ENCODE results near the gene NUSAP1.
"Not testable (repeated sequence)": the region's sequence is repeated elsewhere in the genome, so short reads cannot be mapped to it uniquely, and the experiment has no call there.

NUSAP1 gene

DNA sequence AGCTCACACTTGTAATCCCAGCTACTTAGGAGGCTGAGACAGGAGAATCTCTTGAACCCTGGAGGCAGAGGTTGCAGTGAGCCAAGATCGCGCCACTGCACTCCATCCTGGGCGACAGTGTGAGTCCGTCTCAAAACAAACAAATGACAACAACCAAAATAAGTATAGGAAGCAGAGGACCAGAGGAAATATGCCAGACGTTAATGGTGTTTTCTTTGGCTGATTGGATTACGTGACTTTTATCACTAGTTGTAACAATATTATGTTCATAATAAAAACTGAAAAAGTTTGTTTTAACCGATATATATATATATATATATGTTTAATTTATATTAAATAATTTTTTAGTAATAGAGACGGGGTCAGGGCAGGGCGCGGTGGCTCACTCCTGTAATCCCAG lies 21.7 kb downstream of the NUSAP1 start:
- Mint-ChIP-seq H3K4me3 (no peak overlapping the region), H3K4me1 (no peaks in the 10 kb centered on the region), H3K27me3 (no peaks in the 10 kb centered on the region), H3K9me3 (no peaks in the 10 kb centered on the region), H3K27ac (no peak overlapping the region)
- ATAC-seq (no peak), DNase-seq (no peak)

DNA sequence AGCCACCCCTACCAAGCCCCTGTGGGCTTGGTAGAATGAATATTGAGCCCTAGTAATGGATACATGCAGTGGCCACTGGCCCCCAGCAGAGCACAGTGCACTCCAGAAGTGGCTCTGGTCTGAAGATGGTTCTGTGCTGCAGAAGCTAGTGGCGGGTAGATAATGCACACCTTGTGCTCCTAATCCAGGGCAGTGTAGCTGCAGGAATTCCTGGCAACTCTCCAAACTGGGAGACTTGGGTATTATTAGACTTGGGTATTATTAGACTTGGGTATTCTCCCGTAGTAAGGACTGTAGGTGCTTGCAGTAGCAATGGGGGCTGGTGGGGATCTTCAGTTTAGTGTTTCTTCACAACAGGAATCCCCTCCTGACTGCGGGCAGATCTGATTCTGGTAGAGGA lies 34.7 kb downstream of the NUSAP1 start:
- Mint-ChIP-seq H3K4me3 (no peak overlapping the region), H3K27me3 (no peaks in the 10 kb centered on the region), H3K4me1 (no peaks in the 10 kb centered on the region), H3K9me3 (no peaks in the 10 kb centered on the region), H3K27ac (no peak overlapping the region)
- ATAC-seq, result no peak
- no peak for DNase-seq

DNA sequence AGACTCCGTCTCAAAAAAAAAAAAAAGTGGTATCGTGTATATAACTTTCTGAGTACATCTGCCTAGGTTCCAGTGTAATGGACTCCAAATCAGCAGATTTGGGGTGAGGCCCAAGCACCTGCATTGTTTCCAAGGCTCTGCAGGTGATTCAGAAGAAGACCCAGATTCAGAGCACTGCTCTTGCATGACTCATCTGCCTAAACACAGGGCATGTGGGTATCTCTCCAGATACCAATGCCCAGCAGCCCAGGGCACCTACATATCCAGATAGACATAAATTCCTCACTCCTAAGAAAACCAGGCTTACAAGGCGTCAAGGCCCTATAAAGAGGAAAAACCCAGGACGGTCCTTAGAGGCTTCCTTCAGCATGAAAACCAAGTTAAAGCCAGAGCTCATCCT lies 45.3 kb downstream of the NUSAP1 start:
- H3K4me3 Mint-ChIP-seq, result no peak overlapping the region
- no peaks in the 10 kb centered on the region for H3K27me3 Mint-ChIP-seq
- peak overlapping the region in 1 of 2 donors; percentile 27 for H3K27ac Mint-ChIP-seq
- no peaks in the 10 kb centered on the region for H3K4me1 Mint-ChIP-seq
- DNase-seq (no peak), ATAC-seq (no peak)
- H3K9me3 Mint-ChIP-seq, result no peaks in the 10 kb centered on the region

DNA sequence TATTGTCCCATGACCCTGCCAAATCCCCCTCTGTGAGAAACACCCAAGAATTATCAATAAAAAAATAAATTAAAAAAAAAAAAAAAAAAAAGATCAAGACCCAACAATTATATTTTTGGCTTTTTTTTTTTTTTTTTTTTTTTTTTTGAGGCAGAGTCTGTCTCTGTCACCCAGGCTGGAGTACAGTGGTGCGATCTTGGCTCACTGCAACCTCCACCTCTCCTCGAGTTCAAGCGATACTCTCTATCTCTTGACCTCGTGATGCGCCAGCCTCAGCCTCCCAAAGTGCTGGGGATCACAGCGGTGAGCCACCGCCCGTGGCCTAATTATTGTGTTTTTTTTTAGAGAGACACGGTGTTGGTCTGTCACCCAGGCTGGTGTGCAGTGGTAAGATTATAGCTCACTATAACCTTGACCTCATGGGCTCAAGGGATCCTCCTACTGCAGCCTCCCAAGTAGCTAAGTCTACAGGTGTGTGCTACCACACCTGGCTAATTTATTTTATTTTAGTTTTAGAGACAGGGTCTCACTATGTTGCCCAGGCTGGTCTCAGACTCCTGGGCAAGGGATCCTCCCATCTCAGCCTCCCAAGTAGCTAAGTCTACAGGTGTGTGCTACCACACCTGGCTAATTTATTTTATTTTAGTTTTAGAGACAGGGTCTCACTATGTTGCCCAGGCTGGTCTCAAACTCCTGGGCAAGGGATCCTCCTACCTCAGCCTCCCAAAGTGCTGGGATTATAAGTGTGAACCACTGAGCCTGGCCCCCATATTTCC lies 51.5 kb downstream of the NUSAP1 start:
- not testable (repeated sequence) for H3K27ac Mint-ChIP-seq, ATAC-seq, DNase-seq, H3K4me1 Mint-ChIP-seq, H3K4me3 Mint-ChIP-seq, H3K9me3 Mint-ChIP-seq, H3K27me3 Mint-ChIP-seq

DNA sequence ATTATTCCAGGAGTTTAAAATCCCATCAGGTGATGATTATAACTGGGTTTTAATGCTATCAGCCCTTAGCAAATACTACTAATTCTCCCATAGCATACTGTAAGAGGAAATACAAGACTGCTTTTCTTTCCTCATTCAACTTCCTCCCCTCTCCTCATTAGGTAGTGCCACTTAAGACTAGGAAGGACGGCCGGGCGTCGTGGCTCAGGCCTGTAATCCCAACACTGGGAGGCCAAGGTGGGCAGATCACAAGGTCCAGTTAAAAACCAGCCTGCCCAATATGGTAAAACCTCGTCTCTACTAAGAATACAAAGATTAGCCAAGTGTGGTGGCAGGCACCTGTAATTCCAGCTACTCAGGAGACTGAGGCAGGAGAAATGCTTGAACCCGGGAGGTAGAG lies 55.0 kb downstream of the NUSAP1 start:
- Mint-ChIP-seq H3K4me3 (no peak overlapping the region), H3K27ac (no peak overlapping the region), H3K27me3 (no peaks in the 10 kb centered on the region), H3K4me1 (no peaks in the 10 kb centered on the region), H3K9me3 (no peaks in the 10 kb centered on the region)
- ATAC-seq (no peak), DNase-seq (no peak)

DNA sequence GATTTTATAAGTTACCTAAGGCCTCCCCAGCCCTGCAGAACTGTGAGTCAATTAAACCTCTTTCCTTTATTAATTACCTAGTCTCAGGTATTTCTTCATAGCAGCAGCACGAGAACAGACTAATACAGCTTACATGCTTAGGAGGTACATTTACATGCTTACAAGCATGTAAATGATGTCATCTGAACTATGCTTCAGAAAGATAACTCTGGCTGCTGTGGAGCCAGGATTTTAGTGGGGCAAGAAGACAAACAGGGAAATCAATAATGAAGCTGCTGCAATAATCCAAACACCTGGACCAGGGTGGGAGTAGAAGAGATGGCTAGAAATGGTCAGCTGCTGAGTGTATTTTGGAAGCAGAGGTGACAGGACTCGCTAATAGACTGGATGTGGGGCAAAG lies 60.0 kb downstream of the NUSAP1 start:
- H3K9me3 Mint-ChIP-seq, result no peaks in the 10 kb centered on the region
- peak overlapping the region in 1 of 2 donors; percentile 54 for H3K27ac Mint-ChIP-seq
- ATAC-seq, result no peak
- DNase-seq, result no peak
- no peaks in the 10 kb centered on the region for H3K27me3 Mint-ChIP-seq
- H3K4me3 Mint-ChIP-seq, result no peak overlapping the region
- peaks cover 23% of the 10 kb centered on the region for H3K4me1 Mint-ChIP-seq

DNA sequence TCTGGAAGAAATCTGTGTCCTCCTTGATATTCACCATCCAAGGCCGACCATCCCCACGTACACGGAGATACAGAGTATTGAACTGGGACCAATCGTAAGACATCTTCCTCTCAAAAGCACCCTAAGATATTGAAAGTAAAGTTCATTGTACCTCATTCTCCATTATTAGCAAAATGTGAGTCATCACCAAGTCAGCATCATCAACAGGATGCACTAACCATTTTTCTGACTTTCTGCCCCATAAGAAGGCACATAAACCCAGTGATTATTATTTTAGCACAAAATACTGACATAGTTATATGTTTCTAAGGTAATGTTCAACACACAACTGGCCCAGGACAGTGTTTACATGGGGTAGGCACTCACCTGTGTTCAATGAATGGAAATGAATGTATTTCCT lies 62.2 kb downstream of the NUSAP1 start:
- Mint-ChIP-seq H3K4me3 (peak overlapping the region in 1 of 2 donors; percentile 25), H3K4me1 (peaks cover 23% of the 10 kb centered on the region), H3K27ac (peak overlapping the region; percentile 0 to 90), H3K27me3 (no peaks in the 10 kb centered on the region), H3K9me3 (no peaks in the 10 kb centered on the region)
- ATAC-seq (peak; percentile 69), DNase-seq (no peak)

DNA sequence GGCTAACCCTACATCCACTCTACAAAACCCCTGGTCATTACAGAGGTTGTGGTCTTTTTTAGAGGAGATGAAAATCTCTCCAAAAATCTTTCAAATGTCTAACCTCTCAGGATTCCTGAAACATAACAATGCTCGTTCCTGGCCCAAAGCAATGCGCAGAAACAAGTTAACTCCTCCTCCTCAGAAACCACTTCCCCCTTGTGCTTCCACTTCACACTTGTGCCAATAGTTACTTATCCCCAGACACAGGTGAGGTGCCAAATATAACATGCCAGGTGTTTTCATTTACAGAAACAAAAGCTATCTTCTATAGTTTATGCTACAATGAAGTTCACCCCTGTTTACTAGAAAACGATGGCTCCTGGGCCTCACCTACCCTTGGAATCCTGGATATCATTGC lies 63.4 kb downstream of the NUSAP1 start:
- peaks cover 23% of the 10 kb centered on the region for H3K4me1 Mint-ChIP-seq
- no peaks in the 10 kb centered on the region for H3K27me3 Mint-ChIP-seq
- H3K9me3 Mint-ChIP-seq, result no peaks in the 10 kb centered on the region
- H3K27ac Mint-ChIP-seq, result no peak overlapping the region
- ATAC-seq (no peak), DNase-seq (no peak)
- H3K4me3 Mint-ChIP-seq, result no peak overlapping the region

DNA sequence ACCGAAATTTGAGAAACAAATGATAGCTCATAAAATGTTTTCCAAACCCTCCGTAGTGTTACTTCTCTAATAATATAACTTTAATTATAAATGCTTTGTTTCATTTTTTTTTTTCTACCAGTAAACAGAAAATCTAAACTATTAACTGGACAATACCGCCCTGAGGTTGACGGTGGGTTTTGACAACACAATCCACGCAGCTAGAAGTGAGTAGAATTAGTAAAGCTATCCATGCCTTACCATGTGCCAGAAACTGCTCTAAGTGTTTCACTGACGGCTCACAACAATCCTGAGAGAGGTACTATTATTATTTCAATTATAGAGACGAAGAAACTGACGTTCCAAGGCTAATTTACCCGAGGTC lies 69.2 kb downstream of the NUSAP1 start:
- ATAC-seq, result no peak
- DNase-seq, result no peak
- Mint-ChIP-seq H3K9me3 (no peaks in the 10 kb centered on the region), H3K4me1 (peaks cover 21% of the 10 kb centered on the region), H3K27me3 (no peaks in the 10 kb centered on the region), H3K27ac (peak overlapping the region; percentile 98), H3K4me3 (peak overlapping the region; percentile 92 to 96)

DNA sequence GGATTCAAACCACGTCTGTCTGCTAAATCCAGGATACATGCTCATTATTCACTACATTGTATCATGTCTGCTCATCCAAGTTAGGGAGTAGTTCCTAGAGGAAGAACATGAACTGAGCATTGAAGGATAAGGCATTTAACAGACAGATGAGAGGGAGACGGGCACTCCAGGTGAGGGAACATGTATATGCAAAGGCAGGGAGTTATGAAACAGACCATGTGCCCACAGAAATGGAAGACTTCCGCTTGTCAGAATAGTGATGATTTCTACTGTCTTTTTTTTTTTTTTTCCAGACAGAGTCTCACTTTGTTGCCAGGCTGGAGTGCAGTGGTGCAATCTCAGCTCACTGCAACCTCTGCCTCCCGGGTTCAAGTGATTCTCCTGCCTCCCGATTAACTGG lies 74.7 kb downstream of the NUSAP1 start:
- H3K27me3 Mint-ChIP-seq, result no peaks in the 10 kb centered on the region
- H3K4me1 Mint-ChIP-seq, result peaks cover 21% of the 10 kb centered on the region
- no peak for ATAC-seq
- no peak for DNase-seq
- no peaks in the 10 kb centered on the region for H3K9me3 Mint-ChIP-seq
- H3K27ac Mint-ChIP-seq, result no peak overlapping the region
- H3K4me3 Mint-ChIP-seq, result no peak overlapping the region

DNA sequence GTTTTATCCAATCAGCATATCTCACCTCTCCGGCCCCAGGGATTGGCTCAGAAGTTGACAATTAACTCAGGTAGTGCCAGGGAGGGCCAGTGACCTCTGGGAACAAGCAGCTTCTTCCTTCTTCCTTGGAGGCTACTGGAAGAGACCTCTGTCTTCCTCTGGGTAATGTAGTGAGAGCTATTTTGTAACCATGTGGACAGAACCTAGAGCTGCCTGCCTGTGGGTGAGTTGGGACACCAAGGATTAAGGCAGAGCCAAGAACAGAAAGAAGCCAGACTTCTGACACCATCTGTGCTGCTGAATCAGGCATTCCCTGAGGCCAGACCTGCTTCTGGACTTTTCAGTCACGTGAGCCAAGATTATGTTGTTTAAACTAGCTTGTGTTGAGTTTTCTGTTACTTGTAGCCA lies 75.6 kb downstream of the NUSAP1 start:
- no peak for ATAC-seq
- no peak for DNase-seq
- Mint-ChIP-seq H3K27me3 (no peaks in the 10 kb centered on the region), H3K4me3 (no peak overlapping the region), H3K9me3 (no peaks in the 10 kb centered on the region), H3K4me1 (peaks cover 15% of the 10 kb centered on the region), H3K27ac (no peak overlapping the region)

DNA sequence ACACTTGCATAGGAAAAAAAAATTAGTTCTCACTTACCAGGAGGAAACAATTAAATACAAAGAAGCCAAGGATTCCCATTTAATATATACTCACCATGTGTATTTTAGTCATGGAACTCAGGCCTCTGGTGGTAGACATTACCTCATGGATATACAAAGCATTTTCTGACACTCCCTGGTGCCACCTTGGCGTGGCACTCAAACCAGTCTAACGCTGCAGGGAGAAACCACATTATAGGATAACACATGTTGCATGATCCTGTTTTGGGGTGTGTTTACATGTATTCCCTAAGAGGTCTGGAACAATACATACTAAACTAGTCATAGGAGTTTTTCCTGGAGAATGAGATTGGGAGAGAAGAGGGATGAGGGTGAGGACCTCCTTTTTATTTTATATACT lies 78.3 kb downstream of the NUSAP1 start:
- Mint-ChIP-seq H3K4me3 (no peak overlapping the region), H3K9me3 (no peaks in the 10 kb centered on the region), H3K4me1 (peaks cover 9% of the 10 kb centered on the region), H3K27ac (no peak overlapping the region), H3K27me3 (no peaks in the 10 kb centered on the region)
- no peak for ATAC-seq
- no peak for DNase-seq

DNA sequence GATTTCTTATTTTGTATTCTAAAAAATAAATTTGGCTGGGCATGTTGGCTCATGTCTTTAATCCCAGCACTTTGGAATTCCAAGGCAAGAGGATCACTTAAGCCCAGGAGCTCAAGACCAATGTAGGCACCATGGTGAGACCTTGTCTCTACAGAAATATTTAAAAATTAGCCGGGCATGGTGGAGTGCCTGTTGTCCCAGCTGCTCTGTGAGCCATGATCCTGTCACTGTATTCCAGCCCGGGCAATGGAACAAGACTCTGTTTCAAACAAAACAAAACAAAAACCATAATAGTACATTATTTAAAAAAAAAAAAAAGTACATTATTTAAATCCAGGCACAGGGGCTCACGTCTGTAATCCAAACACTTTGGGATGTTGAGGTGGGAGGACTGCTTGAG lies 78.8 kb downstream of the NUSAP1 start:
- no peaks in the 10 kb centered on the region for H3K9me3 Mint-ChIP-seq
- no peaks in the 10 kb centered on the region for H3K27me3 Mint-ChIP-seq
- H3K4me3 Mint-ChIP-seq, result no peak overlapping the region
- peaks cover 13% of the 10 kb centered on the region for H3K4me1 Mint-ChIP-seq
- DNase-seq (no peak), ATAC-seq (no peak)
- H3K27ac Mint-ChIP-seq, result no peak overlapping the region

DNA sequence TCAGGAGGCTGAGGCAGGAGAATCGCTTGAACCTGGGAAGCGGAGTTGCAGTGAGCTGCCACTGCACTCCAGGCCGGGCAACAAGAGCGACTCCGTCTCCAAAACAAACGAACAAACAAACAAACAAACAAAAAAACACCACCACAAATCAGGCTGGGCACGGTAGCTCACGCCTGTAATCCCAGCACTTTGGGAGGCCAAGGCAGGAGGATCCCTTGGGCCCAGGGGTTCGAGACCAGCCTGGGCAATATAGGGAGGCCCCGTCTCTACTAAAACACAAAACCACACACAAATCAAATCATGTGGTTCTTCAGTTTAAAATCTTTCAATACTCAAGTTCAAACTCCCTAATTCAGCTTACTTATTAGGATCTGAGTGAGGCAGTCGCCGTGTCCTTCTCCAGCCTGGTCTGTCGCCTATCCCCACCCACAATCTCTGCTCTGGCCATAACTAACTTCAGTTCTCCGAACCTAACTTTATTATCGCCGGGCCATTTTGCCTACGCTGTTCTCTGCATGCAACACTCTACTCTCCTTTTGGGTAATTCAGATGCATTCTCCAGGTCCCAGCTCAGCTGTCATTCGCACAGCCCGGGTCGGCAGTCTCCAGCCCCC lies 83.6 kb downstream of the NUSAP1 start:
- no peak for DNase-seq
- no peaks in the 10 kb centered on the region for H3K27me3 Mint-ChIP-seq
- no peaks in the 10 kb centered on the region for H3K9me3 Mint-ChIP-seq
- peak overlapping the region; percentile 95 to 98 for H3K27ac Mint-ChIP-seq
- H3K4me3 Mint-ChIP-seq, result peak overlapping the region; percentile 94 to 98
- peaks cover 41% of the 10 kb centered on the region for H3K4me1 Mint-ChIP-seq
- no peak for ATAC-seq

DNA sequence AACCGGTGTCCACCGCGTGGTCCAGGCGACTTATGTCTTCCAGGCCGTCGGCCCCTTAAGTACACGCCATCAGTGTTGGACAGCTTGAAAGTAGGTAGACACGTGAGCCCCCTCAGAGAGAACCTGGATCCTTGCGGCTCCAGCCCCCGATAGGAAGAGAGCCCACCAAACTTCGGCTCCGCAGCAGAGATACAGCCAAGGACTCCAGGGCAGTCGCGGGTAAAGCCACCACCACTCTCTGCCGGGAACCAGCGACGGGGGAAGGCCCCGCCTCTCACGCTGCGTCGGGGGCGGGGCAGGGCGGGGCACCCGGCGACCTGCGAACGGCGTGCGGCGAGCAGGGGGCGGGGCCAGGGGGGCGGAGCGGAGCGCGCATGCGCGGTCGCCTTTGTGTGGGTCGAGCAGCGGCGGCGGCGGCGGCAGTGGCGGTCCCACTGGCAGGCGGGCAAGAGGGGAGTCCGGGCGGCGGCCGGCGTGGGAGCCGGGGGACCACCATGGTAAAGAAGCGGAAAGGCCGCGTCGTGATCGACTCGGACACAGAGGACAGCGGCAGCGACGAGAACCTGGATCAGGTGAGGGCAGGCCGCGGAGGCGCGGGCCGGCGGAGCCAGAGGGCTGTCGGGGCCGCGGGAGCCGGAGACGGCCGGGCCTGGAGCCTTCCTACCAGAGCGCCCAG lies 84.2 kb downstream of the NUSAP1 start, which contains the start of gene RTF1:
TSS of gene RTF1 (plus strand) at position 354 of the 676 bp plus-strand sequence. CDS start at position 375, 21 bp downstream.
- Mint-ChIP-seq H3K4me1 (peaks cover 41% of the 10 kb centered on the region), H3K4me3 (peak within 1 kb of the TSS; percentile 94 to 98), H3K9me3 (no peaks in the 10 kb centered on the region), H3K27me3 (no peaks in the 10 kb centered on the region), H3K27ac (peak within 1 kb of the TSS; percentile 95 to 98)
- ATAC-seq (peak; percentile 96), DNase-seq (peak; percentile 94 to 99)
